Measurements from ENCODE around the gene HHATL. TPM values are rescaled to one million over a fixed set of nuclear protein-coding genes. Genes with fewer than 3 reads are reported as not detected.
A peak's percentile ranks its signal among the peaks of the same experiment; 100 is the strongest.

Gene HHATL
- total RNA-seq, 1 donor from 2014 or later: not detected

DNA sequence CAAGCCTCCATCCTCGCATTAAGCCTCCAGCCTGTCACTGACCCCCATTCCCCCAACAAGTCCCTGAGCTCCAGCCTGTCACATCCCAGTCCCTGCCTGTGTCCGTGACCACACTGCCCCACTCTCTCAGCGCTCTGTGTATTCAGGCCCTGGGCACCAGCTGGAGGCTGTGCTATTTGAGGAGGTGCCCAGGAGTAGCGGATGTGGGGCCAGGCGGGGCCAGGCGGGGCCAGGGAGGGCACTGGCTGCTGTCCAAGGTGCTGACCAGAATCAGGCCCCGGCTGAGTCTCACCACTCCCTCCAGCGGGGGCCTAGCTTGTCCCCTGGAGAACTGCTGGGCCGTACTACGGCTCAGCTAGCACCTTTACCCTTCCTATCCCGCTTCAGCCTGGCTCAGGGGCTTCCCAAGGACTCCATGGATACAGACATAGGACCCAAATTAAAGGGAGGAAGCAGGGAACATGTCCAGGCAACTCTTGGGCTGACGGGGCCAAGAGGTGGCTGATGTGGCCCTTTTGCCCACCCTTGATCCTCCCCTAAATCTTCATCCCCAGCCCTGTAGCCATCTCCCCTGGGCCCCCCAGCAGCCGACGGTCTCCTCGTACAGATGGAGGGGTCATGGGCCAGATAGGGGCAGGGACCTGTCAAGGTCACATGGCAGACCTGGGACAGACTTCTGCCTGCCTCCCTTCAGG is 1.1 kb downstream of the HHATL start:
- DNase-seq: peak; percentile 91
- intact Hi-C loops (cut with micrococcal nuclease): no loop called here
- H3K27me3 Mint-ChIP-seq: no peaks in the 10 kb centered on the region
- no peak overlapping the region for H3K4me3 Mint-ChIP-seq
- no peak overlapping the region for H3K27ac Mint-ChIP-seq
- no peaks in the 10 kb centered on the region for H3K9me3 Mint-ChIP-seq
- H3K36me3 Mint-ChIP-seq (ENCODE audit: low read depth): no peaks in the 10 kb centered on the region
- peaks cover 3% of the 10 kb centered on the region for H3K4me1 Mint-ChIP-seq

GRCh38 chr3:42700366-42701288 is 2.0 kb downstream of the HHATL start:
- no peaks in the 10 kb centered on the region for H3K9me3 Mint-ChIP-seq
- no peaks in the 10 kb centered on the region for H3K36me3 Mint-ChIP-seq (ENCODE audit: low read depth)
- DNase-seq: no peak
- H3K27me3 Mint-ChIP-seq: no peaks in the 10 kb centered on the region
- intact Hi-C loops (cut with micrococcal nuclease): no loop called here
- no peak overlapping the region for H3K4me3 Mint-ChIP-seq
- H3K4me1 Mint-ChIP-seq: peaks cover 3% of the 10 kb centered on the region
- H3K27ac Mint-ChIP-seq: no peak overlapping the region

GRCh38 chr3:42699511-42699971 is 3.1 kb downstream of the HHATL start:
- peaks cover 3% of the 10 kb centered on the region for H3K4me1 Mint-ChIP-seq
- no peak for DNase-seq
- intact Hi-C loops (cut with micrococcal nuclease): no loop called here
- no peaks in the 10 kb centered on the region for H3K36me3 Mint-ChIP-seq (ENCODE audit: low read depth)
- no peak overlapping the region for H3K4me3 Mint-ChIP-seq
- H3K27me3 Mint-ChIP-seq: no peaks in the 10 kb centered on the region
- no peaks in the 10 kb centered on the region for H3K9me3 Mint-ChIP-seq
- no peak overlapping the region for H3K27ac Mint-ChIP-seq

DNA sequence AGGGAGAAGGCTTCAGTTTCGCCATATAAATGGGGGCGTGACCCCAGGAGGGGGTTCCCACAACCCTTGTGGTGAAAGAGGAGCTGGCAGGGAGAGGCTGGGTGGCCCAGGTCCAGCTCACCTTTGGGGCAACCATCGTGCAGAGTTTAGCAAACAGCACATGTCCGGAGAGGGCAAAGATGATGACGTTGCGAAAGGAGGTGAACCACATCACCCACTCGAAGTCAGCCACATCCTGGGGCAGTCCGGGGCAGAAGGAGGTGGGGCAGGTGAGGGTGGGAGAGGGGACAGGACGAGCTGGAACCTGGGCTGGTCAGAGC is 3.7 kb downstream of the HHATL start:
- Mint-ChIP-seq H3K27ac (no peak overlapping the region), H3K27me3 (no peaks in the 10 kb centered on the region), H3K4me1 (peaks cover 3% of the 10 kb centered on the region), H3K9me3 (no peaks in the 10 kb centered on the region), H3K4me3 (no peak overlapping the region), H3K36me3 (ENCODE audit: low read depth) (no peaks in the 10 kb centered on the region)
- intact Hi-C loops (cut with micrococcal nuclease): no loop called here
- no peak for DNase-seq

DNA sequence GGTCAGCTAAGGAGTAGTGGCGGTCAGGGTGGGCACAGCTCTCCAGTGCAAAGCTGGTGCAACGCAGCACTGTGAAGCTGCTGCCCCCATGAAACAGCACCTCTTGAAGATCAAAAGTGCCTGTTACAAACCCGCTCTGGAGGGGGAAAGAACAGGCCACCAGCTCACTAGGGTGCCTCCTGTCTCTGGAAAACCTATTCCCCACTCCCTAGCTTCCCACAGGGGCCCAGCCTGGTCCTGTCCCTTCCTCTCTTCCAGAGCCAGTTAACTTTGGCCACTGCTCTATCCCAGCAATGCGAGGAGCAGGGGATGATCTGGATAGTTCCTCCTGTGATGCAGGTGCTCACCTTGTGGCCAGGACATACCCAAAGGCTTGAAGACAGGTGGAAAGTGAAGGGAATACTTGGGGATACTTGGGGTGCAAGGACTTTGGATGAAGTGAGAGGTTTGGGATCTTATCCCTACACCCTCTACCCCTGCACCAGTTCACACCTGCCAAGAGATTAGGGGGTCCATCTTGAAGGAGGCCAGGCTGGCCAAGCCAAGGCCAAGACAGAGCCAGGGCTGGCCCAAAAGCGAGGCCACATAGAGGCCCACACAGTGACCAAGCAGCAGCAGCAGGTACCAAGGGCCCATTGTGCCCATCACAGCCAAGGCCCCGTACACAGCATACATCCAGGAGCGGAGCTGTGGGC is 4.2 kb downstream of the HHATL start:
- intact Hi-C loops (cut with micrococcal nuclease): no loop called here
- Mint-ChIP-seq H3K4me1 (peaks cover 3% of the 10 kb centered on the region), H3K27me3 (no peaks in the 10 kb centered on the region), H3K9me3 (no peaks in the 10 kb centered on the region), H3K4me3 (no peak overlapping the region), H3K27ac (no peak overlapping the region), H3K36me3 (ENCODE audit: low read depth) (no peaks in the 10 kb centered on the region)
- no peak for DNase-seq

GRCh38 chr3:42697289-42698051 is 5.1 kb downstream of the HHATL start:
- no peaks in the 10 kb centered on the region for H3K27me3 Mint-ChIP-seq
- H3K27ac Mint-ChIP-seq: no peak overlapping the region
- no peak overlapping the region for H3K4me3 Mint-ChIP-seq
- no peaks in the 10 kb centered on the region for H3K36me3 Mint-ChIP-seq (ENCODE audit: low read depth)
- H3K4me1 Mint-ChIP-seq: peaks cover 3% of the 10 kb centered on the region
- no peaks in the 10 kb centered on the region for H3K9me3 Mint-ChIP-seq
- intact Hi-C loops (cut with micrococcal nuclease): no loop called here
- no peak for DNase-seq

DNA sequence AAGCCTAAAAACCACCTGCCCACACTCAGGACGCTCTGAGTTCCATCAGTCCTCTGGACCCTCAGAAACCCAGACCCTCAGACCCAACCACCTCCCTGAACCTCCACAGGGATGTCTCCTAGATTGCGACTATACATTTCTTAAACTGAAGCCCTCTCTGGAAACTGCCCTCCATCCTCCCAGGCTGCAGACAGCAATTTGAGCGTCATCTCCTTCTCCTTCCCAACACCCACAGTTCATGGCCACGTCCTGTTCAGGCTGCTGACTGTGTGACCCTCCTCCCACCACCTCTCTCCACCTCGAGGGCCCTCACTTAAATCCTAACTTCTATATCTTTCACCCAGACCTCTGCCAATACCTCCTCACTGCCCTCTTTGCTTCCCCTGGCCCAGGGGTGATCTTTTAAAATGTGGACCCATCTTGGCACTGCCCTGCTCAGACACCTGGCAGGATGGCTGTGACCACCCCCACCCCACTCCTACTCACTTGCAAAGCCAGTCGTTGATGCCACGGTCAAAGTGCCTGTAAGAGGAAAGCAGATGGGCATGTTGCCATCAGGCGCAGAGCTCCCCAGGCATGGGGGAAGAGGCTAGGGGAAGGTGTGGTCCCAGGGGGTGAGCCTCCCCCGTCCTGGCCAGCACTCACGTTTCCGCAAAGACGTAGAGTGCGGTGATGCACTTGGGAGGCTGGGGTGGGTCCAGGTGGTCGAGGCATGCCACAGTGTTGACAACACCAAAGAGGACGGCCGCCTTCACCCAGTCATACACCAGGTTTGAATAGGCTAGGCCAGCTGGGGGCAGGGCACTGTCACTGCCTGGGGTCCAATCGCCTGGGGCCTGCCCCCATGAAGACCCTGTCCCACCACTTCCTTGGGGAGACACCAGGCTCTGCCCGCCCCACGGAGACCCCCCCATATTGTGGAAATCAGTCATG is 6.0 kb downstream of the HHATL start:
- Mint-ChIP-seq H3K27me3 (no peaks in the 10 kb centered on the region), H3K36me3 (ENCODE audit: low read depth) (no peaks in the 10 kb centered on the region), H3K27ac (no peak overlapping the region), H3K4me3 (no peak overlapping the region), H3K4me1 (peaks cover 3% of the 10 kb centered on the region), H3K9me3 (no peaks in the 10 kb centered on the region)
- intact Hi-C loops (cut with micrococcal nuclease): no loop called here
- DNase-seq: no peak

GRCh38 chr3:42694366-42694765 is 8.2 kb downstream of the HHATL start:
- DNase-seq: no peak
- peaks cover 5% of the 10 kb centered on the region for H3K27me3 Mint-ChIP-seq
- no peaks in the 10 kb centered on the region for H3K36me3 Mint-ChIP-seq (ENCODE audit: low read depth)
- H3K4me3 Mint-ChIP-seq: no peak overlapping the region
- intact Hi-C loops (cut with micrococcal nuclease): no loop called here
- H3K4me1 Mint-ChIP-seq: no peaks in the 10 kb centered on the region
- H3K9me3 Mint-ChIP-seq: no peaks in the 10 kb centered on the region
- no peak overlapping the region for H3K27ac Mint-ChIP-seq

DNA sequence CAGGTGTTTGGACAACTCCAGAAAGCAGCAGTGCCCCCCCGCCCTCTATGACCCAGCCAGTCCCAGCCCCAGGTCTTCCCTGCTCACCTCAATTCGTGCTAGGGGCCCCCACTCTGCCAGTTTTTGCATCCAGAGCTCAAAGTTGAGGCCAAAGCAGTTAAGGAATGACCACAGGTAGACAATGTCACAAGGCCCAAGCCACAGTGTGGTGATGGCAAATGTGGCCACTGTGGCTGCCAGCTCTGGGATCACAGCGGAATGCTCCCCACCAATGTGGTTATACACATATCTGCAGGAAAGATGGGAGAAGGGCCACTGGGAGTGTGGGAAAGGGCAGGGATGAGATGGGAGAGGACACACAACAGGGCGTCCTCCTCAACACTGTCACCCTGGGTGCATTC is 9.1 kb downstream of the HHATL start:
- no peak for DNase-seq
- Mint-ChIP-seq H3K4me1 (no peaks in the 10 kb centered on the region), H3K4me3 (no peak overlapping the region), H3K36me3 (ENCODE audit: low read depth) (no peaks in the 10 kb centered on the region), H3K9me3 (no peaks in the 10 kb centered on the region), H3K27me3 (peaks cover 5% of the 10 kb centered on the region), H3K27ac (no peak overlapping the region)
- intact Hi-C loops (cut with micrococcal nuclease): no loop called here

DNA sequence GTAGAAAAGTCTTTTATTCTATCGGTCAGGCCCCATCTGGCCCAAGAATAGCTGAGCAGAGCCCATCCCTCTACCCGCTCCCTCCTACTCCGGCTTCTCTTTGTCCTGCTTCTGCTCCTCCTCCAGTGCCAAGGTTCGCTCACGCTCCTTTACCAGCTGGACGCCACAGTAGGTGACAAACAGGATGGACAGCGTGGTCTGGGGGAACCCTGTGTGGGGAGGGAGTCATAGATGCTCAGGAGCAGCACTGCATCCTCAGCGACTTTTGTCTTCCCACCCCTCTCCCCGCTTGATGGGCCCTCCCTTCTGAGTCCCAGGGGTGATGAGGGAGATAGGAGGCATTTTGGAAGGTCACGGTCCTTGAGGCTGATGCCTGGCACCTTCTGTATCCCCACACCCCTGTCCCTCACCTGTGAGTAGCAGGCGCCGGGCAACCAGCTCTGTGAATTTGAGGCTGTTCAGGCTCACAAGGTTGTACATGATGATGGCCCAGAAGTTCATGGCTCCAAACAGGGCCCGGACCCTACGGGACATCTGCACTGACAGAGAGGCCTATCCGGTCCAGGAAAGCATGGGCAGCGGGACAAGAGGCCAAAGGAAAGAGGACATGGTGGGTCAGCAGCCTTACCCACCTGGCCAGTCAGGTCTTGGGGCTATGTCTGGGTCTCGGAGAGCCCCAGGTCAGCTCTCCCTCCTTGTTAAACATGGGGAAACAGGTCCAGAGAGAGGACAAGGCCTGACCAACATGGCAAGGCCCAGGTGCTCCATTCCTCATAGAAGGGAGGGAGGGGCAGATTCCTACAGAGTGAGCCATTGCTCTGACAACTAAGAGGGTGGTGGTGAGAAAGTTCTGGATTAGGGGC is 9.7 kb downstream of the HHATL start:
- Mint-ChIP-seq H3K4me3 (no peak overlapping the region), H3K4me1 (no peaks in the 10 kb centered on the region), H3K27ac (no peak overlapping the region), H3K27me3 (peaks cover 5% of the 10 kb centered on the region), H3K9me3 (no peaks in the 10 kb centered on the region), H3K36me3 (ENCODE audit: low read depth) (no peaks in the 10 kb centered on the region)
- intact Hi-C loops (cut with micrococcal nuclease): no loop called here
- no peak for DNase-seq

GRCh38 chr3:42691816-42692666 is 10.6 kb downstream of the HHATL start:
- Mint-ChIP-seq H3K4me3 (no peak overlapping the region), H3K9me3 (no peaks in the 10 kb centered on the region), H3K27ac (no peak overlapping the region), H3K4me1 (no peaks in the 10 kb centered on the region), H3K36me3 (ENCODE audit: low read depth) (no peaks in the 10 kb centered on the region), H3K27me3 (peaks cover 7% of the 10 kb centered on the region)
- intact Hi-C loops (cut with micrococcal nuclease): no loop called here
- no peak for DNase-seq
